ENCODE data around the gene SAG.
A peak's percentile ranks its signal among the peaks of the same experiment; 100 is the strongest.

SAG gene

GRCh38 chr2:233380132-233380895, 72.7 kb downstream of the SAG start:
- no peak for TF ChIP-seq ZNF274 (IDR thresholded peaks at IDR 0.05; ENCODE audit: low read depth, low read length)
- peak overlapping the region; percentile 17; the same call in 1 of the 2 replicates for H3K4me3 ChIP-seq (ENCODE audit: low read length)

DNA sequence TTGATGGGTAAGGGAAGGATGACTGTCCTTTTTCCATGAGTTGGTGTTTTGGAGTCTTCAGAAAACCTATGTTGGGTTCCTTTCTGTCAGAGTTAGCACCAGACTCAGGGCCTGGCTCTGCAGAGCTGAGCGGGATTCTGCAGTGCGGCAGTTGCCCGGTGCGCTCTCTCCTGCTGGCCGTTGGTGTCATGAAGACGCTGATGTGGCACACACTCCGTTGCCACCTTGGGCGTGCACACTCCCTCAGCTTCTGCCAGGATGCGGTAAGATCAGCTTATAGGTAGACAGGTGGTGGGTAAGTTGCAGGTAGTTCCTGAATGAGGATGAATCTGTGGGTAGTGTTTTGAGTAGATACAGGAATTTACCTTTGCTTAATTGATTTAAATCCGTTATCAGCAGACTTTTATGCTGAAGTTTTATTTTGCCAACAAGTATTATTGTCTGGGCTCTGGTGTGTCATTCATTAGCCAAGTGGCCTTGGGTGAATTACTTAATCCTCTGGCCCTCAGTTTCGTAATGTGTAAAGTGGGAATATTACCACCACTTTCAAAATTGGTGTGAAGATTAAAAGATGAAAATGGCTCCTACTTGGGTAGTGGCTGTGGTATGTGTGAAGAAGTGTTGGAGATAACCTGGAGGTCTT, 73.5 kb downstream of the SAG start:
- H3K4me3 ChIP-seq (ENCODE audit: low read length): no peak overlapping the region
- TF ChIP-seq ZNF274 (IDR thresholded peaks at IDR 0.05; ENCODE audit: low read depth, low read length): no peak

GRCh38 chr2:233381638-233381995, 74.0 kb downstream of the SAG start:
- TF ChIP-seq ZNF274 (IDR thresholded peaks at IDR 0.05; ENCODE audit: low read depth, low read length): no peak
- no peak overlapping the region for H3K4me3 ChIP-seq (ENCODE audit: low read length)

DNA sequence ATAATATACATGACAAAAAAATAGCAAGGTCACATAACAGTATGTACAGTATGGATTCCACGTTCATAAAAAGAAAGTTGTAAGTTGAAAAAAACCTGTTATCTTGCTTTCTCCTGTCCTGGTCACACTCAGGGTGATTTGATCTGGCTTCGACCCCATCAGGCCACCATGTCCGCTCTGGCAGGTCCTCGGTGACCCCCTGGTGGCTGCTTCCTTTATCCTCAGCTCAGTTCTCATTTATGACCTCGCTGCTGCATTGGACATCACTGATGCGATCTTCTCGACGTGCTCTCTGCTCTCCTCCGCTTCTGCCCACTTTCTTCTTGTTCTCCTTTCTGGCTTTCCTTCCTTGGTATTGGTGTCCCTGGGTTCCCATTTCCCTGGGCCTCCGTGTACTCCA, 76.4 kb downstream of the SAG start:
- TF ChIP-seq ZNF274 (IDR thresholded peaks at IDR 0.05; ENCODE audit: low read depth, low read length): no peak
- no peak overlapping the region for H3K4me3 ChIP-seq (ENCODE audit: low read length)

DNA sequence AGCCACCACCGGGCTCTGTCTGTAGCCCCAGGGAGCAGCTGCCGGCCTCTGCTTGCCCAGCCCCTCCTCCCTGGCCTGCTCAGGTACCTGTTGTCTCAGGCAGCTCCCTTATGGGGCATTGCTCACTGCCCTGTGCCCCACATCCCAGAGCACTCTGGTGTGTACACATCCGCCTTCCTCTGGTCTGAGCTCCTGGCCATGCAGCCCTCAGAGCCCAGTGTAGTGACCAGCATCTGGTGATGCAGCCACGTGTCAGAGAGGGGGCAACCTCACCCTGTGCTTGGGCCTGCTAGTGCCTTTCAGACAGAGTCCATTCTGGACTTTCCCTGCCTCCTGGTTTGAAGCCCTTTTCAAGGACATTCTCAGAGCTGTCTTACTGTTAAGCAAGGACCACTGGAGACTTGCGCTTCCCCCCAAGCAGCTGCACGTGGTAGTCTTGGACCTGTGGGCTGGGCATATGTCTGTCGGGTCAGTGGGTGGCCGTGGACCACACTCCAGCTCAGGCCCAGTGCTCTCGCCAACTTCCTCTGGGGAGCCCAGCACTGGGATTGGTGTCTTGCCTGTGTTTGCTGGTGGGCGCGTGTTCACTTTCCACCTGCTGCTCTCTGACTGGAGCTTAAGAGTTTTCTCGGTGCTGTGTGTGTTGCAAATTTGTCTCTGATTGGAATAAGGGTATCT, 77.3 kb downstream of the SAG start:
- TF ChIP-seq ZNF274 (IDR thresholded peaks at IDR 0.05; ENCODE audit: low read depth, low read length): no peak
- H3K4me3 ChIP-seq (ENCODE audit: low read length): no peak overlapping the region; the same call in 1 of the 2 replicates

GRCh38 chr2:233385489-233386044, 78.0 kb downstream of the SAG start:
- H3K4me3 ChIP-seq (ENCODE audit: low read length): peak overlapping the region; percentile 39; the same call in 1 of the 2 replicates
- TF ChIP-seq ZNF274 (IDR thresholded peaks at IDR 0.05; ENCODE audit: low read depth, low read length): no peak

- peak overlapping the region; percentile 39; the same call in 1 of the 2 replicates for H3K4me3 ChIP-seq (ENCODE audit: low read length)
- TF ChIP-seq ZNF274 (IDR thresholded peaks at IDR 0.05; ENCODE audit: low read depth, low read length): no peak
Observed at GRCh38 chr2:233386382-233387041, 78.9 kb downstream of the SAG start.

GRCh38 chr2:233387225-233387624, 79.6 kb downstream of the SAG start:
- no peak for TF ChIP-seq ZNF274 (IDR thresholded peaks at IDR 0.05; ENCODE audit: low read depth, low read length)
- H3K4me3 ChIP-seq (ENCODE audit: low read length): peak overlapping the region; percentile 39; the same call in 1 of the 2 replicates

- no peak for TF ChIP-seq ZNF274 (IDR thresholded peaks at IDR 0.05; ENCODE audit: low read depth, low read length)
- peak overlapping the region; percentile 39; the same call in 1 of the 2 replicates for H3K4me3 ChIP-seq (ENCODE audit: low read length)
Observed at GRCh38 chr2:233387667-233388528, 80.3 kb downstream of the SAG start.

- no peak for TF ChIP-seq ZNF274 (IDR thresholded peaks at IDR 0.05; ENCODE audit: low read depth, low read length)
Observed at GRCh38 chr2:233389601-233390125, 82.0 kb downstream of the SAG start.

DNA sequence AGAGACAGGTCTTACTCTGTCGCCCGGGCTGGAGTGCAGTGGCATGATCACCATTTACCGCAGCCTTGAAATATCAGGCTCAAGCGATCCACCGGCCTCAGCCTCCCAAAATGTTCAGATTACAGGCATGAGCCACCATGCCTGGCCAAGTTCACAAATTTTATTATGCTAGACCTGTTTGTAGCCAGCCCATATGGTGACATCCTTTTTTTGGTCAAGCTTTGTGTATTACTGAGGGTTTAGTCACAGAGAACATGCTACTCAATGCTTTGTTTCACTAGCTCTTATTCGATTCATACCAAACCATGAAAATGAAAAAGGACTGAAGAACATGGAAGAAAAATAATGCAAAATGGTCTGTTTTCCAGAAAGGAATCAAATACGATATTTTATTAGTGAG, 88.1 kb downstream of the SAG start:
- no peak for TF ChIP-seq ZNF274 (IDR thresholded peaks at IDR 0.05; ENCODE audit: low read depth, low read length)
- no peak overlapping the region for H3K4me3 ChIP-seq (ENCODE audit: low read length)

More at GRCh38 chr2:233389601-233390125, 82.0 kb downstream of the SAG start:
- H3K4me3 ChIP-seq (ENCODE audit: low read length): no peak overlapping the region
